GM12874 (cell line): ENCODE results near the gene CDC14B.

ENCODE experiments used
- CTCF ChIP-seq: IDR thresholded peaks from 2 replicates; pipeline ENCODE4 v1.5.1; 2011; ENCODE audit warnings: low read depth, mild to moderate bottlenecking, control low read depth, low read length, moderate library complexity; ENCODE audit not compliant: insufficient read depth

The CDC14B gene

DNA sequence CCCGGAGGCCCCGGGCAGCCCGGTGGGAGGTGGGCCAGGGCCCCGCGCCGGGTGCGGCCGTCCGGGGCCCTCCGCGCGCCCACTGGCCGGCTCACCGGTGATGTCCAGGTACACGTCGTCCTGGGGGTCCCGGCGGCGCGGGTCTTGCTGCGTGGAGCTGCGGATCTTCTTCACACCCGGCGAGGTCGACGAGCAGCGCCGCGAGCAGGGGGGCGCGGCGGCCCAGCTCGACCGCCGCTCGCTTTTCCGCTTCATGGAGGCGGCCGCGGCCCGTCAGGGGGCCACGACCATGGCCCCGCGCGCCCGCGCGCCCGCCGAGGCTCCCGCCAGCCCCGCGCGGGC is 548 bp downstream of the CDC14B start:
- no peak for TF ChIP-seq CTCF

GRCh38 chr9:96618209-96619123 is 1.2 kb downstream of the CDC14B start:
- no peak for TF ChIP-seq CTCF

DNA sequence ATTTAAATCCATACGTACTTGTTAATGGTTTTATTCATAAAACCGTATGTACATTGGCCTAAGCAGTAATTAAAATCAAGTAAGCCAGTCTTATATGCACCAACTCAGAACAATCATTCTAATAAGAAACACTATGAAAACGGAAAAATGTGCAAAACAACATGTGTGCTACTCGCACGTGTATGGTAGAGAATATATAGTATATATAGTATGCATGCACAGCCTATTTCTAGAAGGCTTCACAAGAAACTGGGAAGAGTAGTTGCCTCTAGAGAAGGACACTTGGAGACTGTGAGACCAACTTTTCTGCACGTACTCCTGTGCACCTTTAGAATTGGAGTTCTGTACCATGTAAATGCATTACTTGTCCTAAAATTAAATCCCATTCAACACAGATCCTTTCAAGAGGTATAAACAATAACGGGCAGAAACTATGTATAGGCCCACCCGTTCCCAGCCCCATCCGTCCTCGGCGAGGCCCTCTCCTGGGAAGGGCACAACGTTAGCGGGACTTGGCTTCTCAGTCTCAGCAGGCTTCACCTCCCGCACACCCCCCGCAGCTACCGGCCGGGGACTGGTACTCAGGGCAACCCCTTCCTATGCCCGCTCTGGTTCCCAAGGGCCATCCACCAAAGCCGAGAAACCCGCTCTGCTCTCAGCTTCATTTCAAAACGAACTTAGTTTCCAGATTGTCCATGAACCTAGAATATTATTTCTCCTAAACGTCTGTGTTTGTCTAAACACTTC is 2.0 kb downstream of the CDC14B start:
- TF ChIP-seq CTCF = no peak

- TF ChIP-seq CTCF = no peak
Observed at GRCh38 chr9:96616817-96617438, 2.7 kb downstream of the CDC14B start.

DNA sequence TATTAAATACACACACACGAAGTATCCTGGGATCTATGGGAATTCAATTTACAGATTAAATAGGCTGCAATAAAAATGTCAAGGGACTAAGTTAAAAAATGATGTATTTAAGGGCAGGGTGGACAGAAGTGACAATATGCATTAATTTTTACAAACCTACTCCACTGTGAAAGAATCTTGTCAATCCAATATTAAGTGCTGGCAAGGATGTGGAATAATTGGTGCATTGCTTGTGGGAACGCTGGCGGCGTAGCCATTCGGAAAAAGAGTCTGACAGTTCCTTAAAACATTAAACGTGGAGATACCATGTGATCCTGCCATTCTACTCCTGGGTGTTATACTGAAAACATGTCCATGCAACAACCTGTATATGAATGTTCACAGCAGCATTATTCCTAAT is 4.2 kb downstream of the CDC14B start:
- no peak for TF ChIP-seq CTCF

- TF ChIP-seq CTCF = no peak
Observed at GRCh38 chr9:96612966-96613589, 6.6 kb downstream of the CDC14B start.
